HG02571 (cell line): ENCODE measurements around the gene CPVL.

ENCODE experiments used
- ATAC-seq: cut with Tn5 transposase; IDR thresholded peaks from one replicate; pipeline ENCODE4 v1.9.1; 2021; ENCODE audit warnings: mild to moderate bottlenecking, moderate library complexity; ENCODE audit not compliant: unreplicated experiment

The CPVL gene

DNA sequence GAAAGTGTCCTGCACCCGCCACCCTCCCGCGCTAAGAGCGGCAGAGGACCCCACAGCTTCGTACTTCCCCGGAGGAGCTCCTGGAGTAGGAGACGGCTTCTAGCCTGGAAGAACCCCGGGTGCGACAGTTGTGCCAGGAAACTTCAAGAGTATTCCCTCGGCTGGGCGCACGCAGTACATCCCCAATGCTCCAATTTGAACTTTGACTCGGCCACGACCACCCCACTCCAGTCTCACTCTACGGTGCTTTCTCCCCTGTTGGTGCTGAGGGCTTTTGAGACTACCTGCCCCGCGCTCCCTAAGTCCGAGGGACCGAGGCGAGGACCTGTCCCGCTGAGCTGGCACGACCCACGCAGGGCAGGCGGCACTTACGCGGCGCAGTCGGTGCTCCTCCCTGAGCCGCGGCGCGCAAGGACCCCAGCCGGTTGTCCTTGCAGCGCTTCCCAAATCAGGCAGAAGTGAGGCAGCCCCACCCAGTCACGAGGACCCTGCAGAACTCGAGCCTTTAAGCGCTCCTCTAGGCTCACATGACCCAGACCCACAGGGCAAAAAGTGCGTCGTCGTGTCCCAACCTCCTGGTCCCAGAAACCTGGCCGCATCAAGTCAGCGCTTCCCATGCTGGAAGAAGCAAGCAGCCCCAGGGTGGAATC is at the start of gene CPVL:
Gene CPVL, minus strand, starts transcription at position 481 of the 650 bp plus-strand sequence. CDS start 25,476 bp downstream, outside the sequence.
- no peak for ATAC-seq

DNA sequence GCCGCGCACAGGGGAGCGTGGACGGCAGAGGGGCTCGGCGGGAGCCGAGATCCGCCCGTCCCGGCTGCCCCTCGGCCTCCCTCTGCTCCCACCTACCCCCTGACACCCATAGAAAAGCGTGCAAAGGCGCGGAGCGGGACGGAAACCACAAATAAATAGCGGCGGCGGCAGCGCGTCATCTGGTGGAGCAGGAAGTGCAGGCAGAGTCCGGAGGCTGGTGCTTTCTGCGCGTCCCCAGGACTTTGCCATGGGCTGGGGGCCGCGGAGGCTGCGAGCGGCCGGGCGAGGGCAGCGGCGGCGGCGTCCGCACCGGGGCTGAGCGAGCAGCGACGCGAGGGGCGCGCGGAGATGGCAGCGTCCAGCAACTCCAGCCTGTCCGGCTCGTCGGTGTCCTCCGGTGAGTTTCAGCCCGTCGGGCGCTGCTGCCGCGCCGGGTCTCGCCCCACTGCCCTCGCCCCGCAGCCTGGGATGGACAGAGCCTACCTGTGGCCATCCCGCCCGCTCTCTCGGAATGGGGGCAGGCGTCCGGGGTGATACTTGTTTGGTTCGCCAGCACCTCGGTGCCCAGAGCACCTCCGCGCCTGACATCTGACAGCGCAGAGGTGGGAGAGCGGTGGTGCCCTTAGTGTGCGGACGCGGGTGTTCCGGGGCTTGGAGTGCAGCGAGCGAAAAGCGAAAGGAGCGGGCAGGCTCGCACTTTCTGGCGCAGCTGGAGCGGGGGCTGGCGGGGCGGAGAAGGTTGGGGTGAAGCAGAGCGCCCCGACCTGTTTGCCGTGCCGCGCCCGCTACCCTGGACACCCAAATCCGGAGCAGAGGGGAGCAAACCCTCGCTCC is 48.5 kb upstream of the CPVL start, which contains the start of gene CHN2:
Gene CHN2, plus strand, starts transcription at position 182 of the 834 bp plus-strand sequence.
- ATAC-seq = no peak

GRCh38 chr7:29194206-29194593 is 47.9 kb upstream of the CPVL start:
- ATAC-seq = no peak

DNA sequence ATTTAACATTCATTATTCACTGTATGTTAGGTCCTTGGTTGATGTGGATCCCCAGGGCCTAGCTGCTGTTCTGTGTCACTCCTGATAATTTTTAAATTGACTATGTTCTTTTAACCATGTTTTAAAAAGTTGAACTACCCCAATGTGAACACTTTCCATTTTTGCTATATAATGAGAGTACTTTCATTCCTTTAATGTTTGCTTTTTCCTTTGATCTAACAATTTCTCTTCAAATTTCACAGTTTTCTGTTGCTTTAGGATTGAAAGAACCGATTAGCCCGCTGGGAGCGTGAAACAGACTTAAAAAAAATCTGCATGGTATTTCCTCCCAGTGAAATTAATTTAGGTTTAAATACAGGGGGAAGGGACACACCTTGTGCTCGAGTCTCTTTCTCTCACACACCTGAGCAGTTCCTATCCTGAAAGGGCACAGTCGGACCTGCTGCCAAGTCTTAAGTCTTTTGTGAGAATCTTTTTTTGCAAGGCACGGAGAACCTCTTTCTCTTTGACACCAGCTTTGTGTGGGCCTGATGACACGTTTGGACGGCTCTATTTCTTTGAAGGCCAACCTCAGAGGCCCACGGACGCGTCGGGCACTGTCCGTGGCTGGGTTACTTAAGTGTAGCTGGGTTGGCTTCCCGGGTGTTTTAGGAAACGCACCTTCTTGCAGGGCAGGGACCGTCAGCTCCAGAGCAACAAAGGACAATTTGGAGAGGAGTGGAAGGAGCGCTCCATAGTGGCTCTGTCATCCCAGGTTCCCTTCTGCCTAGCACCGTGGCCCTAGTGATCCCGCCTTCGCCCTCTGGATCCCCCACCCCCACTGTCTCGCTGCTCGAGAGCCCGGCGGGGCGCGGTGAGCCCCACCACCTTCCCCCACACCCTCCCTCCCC is 47.2 kb upstream of the CPVL start:
- no peak for ATAC-seq

DNA sequence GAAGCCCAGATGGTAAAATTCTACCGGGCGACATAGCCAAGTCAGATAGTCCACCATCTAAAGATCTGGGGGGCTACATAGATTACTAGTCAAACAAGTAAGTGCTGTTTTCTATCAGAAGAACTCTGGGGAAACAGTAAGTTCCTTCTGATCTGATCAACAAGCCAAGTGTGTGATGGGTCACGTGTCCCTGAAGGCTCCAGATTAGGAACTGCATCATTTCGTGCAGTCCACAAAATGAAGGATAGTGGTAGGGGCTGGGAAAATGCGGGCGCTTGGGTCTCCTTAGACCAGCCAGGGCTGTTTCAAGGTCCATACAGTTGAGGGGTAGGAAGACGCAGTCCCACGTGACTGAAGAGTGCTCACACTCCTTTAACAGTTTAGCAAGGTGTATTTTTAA is 46.5 kb upstream of the CPVL start:
- no peak for ATAC-seq

GRCh38 chr7:29192323-29192722 is 46.0 kb upstream of the CPVL start:
- no peak for ATAC-seq

GRCh38 chr7:29190349-29191045 is 44.2 kb upstream of the CPVL start:
- no peak for ATAC-seq

DNA sequence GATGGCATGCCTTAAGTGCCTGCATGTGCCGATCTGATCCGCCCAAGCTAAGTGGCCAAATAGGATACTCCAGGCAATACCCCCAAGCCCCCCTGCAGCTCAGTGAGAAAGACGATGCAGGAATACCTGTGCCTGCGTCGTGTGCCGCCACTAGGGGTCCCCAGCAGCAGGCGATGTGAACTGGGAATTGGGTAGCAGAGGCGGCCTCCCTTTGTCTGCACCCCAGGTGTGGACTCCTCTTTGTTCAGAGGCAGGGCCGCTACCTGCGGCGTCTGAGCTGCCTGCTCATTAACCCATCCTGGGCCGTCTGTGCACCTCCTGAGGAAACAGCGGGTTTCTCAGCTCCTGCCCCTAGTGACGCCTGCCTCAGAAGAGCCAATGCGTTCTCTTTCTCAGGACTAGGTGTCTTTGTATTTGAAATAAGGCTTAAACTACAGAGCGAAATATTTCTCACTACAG is 43.4 kb upstream of the CPVL start:
- ATAC-seq = no peak

DNA sequence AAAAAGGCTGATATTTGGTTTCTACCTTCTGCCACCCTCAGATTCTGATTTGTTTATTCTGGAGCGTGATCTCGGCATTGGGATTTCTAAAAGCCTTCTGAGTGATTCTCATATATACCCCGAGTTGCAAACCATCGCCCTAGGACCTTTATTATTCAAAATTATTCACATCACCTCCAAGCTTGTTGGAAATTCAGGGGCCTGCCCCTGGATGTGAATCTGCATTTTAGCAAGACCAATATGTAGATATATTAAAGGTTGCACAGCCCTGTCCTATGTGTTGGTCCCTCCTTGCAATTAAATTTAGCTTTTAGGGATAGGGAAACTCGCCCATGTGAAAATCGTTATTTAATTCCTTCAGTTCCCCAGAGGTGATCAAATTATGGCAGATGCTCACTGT is 39.3 kb upstream of the CPVL start:
- ATAC-seq = no peak

DNA sequence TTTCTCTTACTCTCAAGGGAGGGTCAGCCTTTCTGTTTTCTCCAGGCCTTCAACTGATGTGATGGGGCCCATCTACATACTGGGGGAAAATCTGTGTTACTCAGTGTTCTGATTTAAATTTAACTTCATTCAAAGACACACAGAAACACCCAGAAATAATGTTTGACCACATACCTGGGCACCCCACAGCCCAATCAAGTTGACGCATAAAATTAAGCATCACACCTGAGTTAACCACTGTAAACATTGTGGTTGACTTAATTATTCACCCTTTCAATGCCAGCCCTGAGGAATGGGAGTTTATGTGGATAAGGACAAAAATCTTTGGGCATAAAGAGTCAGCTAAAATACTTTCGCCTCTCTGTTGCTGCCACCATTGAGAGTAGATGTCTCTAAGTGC is 38.3 kb upstream of the CPVL start:
- no peak for ATAC-seq

DNA sequence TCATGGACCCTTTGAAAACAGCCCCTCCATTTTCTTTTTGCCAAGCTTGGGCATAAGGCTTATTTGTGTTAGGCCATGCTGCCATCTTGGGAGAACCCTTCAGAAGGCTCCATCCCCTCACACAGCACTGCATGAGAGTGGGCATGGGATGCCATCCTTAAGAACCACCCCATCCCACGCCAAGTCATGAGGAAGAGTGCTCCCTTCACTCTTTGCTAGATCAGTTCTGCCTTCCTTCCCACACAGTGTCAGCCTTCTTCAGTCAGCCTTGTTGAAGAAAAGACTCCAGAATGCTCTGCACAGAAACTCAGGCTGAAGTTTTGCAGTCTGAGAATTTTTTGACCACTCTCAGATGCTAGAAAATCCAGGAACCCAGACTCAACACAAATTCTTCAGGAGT is 32.8 kb upstream of the CPVL start:
- no peak for ATAC-seq

DNA sequence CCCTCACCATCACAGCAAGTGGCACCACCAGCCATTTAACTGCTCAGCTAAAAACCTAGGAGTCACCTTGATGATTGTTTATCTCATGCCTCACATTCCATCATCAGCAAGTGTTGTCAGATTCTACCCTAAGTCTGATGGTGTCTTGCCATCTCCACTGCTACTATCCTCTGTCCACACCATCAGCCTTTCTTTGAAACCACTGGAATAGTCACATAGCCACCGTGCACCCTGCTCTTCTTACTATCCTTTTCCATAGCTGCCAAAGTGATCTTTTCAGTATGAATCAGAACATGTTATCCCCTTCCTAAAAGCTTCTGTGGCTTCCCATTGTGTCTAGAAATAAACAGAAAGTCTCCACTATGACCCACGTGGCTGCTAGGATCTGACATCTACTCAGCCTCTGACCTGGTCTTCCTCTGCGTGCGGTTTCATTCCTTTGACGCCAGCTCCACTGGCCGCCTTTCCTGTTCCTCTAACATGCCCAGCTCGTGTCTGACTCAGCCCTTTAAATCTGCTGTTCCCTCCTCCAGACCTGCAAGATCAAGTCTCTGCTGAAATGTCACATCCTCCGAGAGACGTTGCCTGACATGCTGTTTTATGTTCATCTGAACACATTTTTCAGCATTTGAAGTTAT is 31.7 kb upstream of the CPVL start:
- no peak for ATAC-seq

DNA sequence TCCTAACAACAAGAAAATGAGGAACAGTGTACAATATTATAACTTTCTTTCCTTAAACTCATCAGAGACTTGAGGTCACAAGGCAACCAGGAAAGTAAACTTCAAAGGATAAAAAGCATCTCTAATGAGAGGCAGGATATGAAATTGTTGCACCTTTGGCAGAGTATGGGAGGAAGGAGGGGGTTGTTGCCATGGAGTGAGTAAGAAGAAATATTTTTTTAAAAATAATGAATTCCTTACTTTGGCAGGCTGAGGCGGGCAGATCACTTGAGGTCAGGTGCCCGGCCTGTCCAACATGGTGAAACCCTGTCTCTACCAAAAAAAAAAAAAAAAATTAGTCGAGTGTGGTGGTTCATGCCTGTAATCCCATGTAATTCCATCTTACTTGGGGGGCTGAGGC is 27.1 kb upstream of the CPVL start:
- no peak for ATAC-seq

- no peak for ATAC-seq
Observed at GRCh38 chr7:29170781-29171180, 24.4 kb upstream of the CPVL start.

DNA sequence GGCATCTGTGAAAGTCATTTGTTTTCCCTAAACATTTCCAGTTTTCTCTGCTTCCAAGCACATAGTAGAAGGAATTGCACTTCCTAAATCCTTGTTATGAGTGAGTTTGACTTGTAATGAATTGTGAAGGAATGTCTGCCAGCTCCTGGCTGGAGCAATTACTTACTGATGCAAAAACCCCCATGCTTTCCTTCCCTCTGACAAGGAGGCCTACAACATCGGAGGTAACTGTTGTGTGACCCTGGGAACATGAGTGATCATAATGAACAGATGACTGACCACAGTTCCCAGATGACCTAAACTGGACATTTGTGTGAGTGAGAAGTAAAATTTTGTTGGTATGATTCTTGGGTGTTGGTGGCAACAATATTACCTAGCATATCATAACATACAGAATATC is 21.4 kb upstream of the CPVL start:
- no peak for ATAC-seq

- ATAC-seq = no peak
Observed at GRCh38 chr7:29163854-29164253, 17.5 kb upstream of the CPVL start.

DNA sequence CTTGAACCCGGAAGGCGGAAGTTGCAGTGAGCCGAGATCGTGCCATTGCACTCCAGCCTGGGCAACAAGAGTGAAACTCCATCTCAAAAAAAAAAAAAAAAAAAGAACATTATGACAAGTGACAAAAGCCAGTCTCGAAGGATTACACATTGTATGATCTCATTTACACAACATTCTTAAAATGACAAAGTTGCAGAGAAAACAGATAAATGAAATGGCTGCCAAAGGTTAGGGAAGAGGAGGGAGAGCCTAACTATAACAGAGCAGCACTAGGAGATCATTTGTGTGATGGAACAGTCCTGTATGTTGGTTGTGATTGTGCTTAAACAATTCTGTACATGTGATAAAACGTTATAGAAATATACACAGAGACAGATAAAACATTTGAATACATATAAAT is 16.2 kb upstream of the CPVL start:
- no peak for ATAC-seq

DNA sequence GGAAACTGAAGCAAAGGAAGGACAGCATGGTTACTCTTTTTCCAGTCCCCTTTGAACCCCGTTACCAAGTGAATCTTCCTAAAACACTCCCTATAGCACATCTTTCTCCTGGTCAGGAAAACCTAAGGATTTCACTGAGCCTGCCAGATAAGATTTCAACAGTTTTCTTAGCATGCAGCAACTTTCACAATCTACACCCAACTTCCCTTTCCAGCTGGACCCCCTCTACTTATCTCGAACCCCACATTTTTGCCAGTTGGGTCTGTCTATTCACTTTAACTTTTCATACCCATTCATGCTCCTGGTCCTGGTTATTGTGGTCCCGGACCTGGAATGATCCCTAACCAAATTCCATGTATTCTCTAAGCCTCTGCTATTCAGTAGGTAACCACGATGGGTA is 14.9 kb upstream of the CPVL start:
- no peak for ATAC-seq

GRCh38 chr7:29160080-29160479 is 13.7 kb upstream of the CPVL start:
- no peak for ATAC-seq

GRCh38 chr7:29158795-29159423 is 12.6 kb upstream of the CPVL start:
- ATAC-seq = no peak
